Stimulated activated CD4-positive, alpha-beta T cell treated with anti-CD3 and anti-CD28 coated beads, Interleukin-12 subunit alpha, Interleukin-12 subunit beta, amount 100 ng/mL, for 24 hours (primary cell): Measurements from ENCODE around the gene TTBK1.
"Not testable (repeated sequence)": the region's sequence is repeated elsewhere in the genome, so short reads cannot be mapped to it uniquely, and the experiment has no call there.

Experiments used
- DNase-seq, 2 experiments: peaks; one replicate each; pipeline ENCODE4 v3.0.0-alpha.2; 2020; ENCODE audit warnings: low read depth in 2 of 2

TTBK1 gene

GRCh38 chr6:43287717-43288679 lies 44.7 kb downstream of the TTBK1 start:
- no peak for DNase-seq

DNA sequence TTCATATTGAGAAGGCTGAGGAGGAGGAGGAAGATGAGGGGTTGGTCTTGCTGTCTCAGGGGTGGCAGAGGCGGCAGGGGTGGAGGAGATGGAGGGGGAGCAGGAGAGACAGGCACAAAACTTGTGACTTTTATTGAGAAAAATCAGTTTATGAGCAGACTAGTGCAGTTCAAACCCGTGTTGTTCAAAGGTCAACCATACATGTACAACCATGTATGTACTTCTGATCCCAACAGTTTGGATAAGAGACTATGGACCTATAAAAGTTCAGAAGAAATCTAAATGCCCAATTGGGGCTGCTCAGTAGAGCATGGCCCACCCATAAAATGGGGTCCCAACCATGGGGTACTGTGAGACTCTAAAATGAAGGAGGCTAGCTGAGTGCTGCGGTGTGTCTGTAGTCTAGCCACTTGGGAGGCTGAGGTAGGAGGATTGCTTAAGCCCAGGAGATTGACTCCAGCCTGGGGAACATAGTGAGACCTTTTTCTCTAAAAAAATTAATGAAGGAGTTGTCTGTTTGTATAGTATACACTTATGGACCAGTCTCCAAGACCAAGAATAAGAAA lies 47.1 kb downstream of the TTBK1 start:
- DNase-seq: no peak

- no peak for DNase-seq
Observed at GRCh38 chr6:43290905-43291355, 47.6 kb downstream of the TTBK1 start.

DNA sequence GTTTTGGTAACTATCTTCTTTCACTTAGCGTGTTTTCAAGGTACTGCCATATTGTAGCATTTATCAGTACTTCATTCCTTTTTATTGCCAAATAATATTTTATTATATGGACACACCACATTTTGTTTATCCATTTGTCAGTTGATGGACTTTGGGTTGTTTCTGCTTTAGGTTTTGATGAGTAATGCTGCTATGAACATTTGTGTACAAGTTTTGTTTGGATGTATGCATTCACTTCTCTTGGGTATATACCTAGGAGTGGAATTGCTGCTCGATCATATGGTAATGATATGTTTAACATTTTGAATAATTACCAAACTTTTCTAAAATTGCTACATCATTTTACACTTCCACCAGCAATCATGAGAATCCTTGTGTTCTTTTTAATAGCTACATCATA lies 48.4 kb downstream of the TTBK1 start:
- no peak for DNase-seq

- DNase-seq: no peak
Observed at GRCh38 chr6:43292341-43292740, 49.1 kb downstream of the TTBK1 start.

- DNase-seq: no peak
Observed at GRCh38 chr6:43292763-43293318, 49.6 kb downstream of the TTBK1 start.

GRCh38 chr6:43293698-43294097 lies 50.4 kb downstream of the TTBK1 start:
- DNase-seq: no peak

- no peak for DNase-seq
Observed at GRCh38 chr6:43294536-43294935, 51.3 kb downstream of the TTBK1 start.

GRCh38 chr6:43295456-43295855 lies 52.2 kb downstream of the TTBK1 start:
- no peak for DNase-seq

- DNase-seq: no peak
Observed at GRCh38 chr6:43296780-43297497, 53.7 kb downstream of the TTBK1 start.

DNA sequence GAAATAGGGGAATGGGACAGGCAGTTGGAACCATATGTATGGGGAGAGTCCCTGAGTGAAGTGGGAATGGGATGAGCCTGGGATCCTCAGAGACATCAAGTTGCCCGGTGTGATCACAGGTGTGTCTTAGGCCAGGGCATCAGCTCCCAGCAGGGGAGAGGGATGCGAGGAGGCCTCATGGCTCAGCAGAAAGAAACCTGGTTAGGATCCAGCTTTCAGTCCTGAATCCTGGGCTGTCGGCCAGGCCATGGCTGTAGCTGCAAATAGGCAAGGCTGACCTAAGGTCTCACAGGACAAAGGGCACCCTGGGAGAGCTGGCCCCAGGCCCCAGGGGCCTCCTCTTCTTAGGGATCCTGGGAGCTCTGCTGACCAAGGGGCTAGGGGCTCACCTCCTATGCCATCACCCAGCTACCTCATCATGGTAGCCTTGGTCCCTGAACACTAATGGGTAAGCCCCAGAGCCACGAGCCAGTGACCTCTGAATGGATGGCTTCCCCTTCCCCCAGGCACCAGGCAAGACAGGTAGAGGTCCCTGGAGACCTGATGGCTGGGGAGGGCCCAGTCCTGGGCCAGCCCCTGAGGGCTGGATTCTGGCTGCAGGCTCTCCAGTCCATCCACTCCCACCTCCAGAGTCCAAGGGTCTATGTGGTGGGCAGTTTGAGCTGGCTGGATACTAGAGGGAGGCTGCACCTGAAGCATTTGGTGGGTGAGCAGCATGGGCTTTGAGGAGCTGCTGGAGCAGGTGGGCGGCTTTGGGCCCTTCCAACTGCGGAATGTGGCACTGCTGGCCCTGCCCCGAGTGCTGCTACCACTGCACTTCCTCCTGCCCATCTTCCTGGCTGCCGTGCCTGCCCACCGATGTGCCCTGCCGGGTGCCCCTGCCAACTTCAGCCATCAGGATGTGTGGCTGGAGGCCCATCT lies 54.6 kb downstream of the TTBK1 start, which contains the start of gene SLC22A7:
TSS of gene SLC22A7 (plus strand) at position 617 of the 921 bp plus-strand sequence. CDS start at position 716, 99 bp downstream.
- DNase-seq: no peak

- DNase-seq: no peak
Observed at GRCh38 chr6:43298565-43299337, 55.5 kb downstream of the TTBK1 start.

GRCh38 chr6:43299338-43300293 lies 56.3 kb downstream of the TTBK1 start:
- DNase-seq: no peak

DNA sequence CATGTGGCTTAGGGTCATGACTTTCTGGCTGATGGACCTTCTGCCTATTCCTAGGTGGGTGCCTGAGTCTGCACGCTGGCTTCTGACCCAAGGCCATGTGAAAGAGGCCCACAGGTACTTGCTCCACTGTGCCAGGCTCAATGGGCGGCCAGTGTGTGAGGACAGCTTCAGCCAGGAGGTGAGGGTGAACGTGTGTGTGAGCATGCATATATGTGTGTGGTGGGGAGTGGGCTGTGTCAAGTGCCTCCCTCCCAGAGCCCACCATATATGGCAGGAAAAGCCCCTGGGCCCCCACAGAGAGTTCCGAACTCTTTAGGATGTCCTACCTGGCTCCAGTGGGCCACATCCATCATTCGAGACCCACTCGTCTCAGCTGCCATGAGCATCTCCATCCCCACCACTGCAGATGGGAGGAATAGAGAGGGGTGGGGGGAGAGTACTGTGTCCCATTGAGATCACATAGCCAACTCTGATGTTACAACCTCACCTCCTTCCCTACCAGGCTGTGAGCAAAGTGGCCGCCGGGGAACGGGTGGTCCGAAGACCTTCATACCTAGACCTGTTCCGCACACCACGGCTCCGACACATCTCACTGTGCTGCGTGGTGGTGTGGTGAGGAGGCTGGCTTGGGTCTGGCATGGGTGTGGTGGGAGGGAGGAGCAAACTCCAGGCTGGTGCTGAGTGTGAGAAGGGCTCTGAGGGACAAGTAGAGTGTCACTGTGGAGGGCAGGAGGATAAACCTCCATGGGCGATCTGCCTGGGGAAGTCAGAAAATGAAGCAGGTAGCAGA lies 58.0 kb downstream of the TTBK1 start:
- DNase-seq: no peak

DNA sequence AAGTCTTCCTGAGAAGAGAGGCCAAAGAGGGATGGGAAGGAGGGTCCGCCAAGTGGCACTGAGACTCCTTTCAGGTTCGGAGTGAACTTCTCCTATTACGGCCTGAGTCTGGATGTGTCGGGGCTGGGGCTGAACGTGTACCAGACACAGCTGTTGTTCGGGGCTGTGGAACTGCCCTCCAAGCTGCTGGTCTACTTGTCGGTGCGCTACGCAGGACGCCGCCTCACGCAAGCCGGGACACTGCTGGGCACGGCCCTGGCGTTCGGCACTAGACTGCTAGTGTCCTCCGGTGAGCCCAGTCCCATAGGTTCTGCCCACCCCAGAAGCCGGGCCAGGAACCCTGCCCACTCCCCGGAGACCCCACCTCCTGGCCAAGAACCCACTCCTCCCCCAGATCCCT lies 58.8 kb downstream of the TTBK1 start:
- no peak for DNase-seq

- DNase-seq: not testable (repeated sequence)
Observed at GRCh38 chr6:43303006-43303405, 59.7 kb downstream of the TTBK1 start.

- no peak for DNase-seq
Observed at GRCh38 chr6:43303751-43304331, 60.6 kb downstream of the TTBK1 start.

DNA sequence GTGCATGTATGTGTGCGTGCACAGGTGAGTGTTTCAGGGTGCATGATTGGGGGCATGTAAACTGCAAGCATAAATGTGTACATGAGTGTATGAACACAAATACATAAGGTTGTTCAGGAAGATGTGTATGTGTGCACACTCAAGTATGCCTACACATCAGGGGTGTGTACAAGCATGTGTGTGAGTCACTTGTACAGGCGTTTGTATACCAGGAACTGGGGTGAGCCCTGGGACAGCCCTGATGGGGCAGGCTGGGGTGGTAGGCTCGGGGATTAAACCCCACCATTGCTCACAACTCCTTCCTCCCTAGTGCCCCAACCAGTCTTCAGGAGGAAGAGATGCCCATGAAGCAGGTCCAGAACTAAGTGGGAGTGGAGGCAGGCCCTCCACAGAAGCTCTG lies 61.1 kb downstream of the TTBK1 start:
- DNase-seq: no peak
